ENCODE measurements around the gene BIRC6. TPM values are rescaled to one million over a fixed set of nuclear protein-coding genes. Genes with fewer than 3 reads are reported as not detected.
"Not testable (repeated sequence)": the region's sequence is repeated elsewhere in the genome, so short reads cannot be mapped to it uniquely, and the experiment has no call there.

The BIRC6 gene, protein sequence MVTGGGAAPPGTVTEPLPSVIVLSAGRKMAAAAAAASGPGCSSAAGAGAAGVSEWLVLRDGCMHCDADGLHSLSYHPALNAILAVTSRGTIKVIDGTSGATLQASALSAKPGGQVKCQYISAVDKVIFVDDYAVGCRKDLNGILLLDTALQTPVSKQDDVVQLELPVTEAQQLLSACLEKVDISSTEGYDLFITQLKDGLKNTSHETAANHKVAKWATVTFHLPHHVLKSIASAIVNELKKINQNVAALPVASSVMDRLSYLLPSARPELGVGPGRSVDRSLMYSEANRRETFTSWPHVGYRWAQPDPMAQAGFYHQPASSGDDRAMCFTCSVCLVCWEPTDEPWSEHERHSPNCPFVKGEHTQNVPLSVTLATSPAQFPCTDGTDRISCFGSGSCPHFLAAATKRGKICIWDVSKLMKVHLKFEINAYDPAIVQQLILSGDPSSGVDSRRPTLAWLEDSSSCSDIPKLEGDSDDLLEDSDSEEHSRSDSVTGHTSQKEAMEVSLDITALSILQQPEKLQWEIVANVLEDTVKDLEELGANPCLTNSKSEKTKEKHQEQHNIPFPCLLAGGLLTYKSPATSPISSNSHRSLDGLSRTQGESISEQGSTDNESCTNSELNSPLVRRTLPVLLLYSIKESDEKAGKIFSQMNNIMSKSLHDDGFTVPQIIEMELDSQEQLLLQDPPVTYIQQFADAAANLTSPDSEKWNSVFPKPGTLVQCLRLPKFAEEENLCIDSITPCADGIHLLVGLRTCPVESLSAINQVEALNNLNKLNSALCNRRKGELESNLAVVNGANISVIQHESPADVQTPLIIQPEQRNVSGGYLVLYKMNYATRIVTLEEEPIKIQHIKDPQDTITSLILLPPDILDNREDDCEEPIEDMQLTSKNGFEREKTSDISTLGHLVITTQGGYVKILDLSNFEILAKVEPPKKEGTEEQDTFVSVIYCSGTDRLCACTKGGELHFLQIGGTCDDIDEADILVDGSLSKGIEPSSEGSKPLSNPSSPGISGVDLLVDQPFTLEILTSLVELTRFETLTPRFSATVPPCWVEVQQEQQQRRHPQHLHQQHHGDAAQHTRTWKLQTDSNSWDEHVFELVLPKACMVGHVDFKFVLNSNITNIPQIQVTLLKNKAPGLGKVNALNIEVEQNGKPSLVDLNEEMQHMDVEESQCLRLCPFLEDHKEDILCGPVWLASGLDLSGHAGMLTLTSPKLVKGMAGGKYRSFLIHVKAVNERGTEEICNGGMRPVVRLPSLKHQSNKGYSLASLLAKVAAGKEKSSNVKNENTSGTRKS (N-terminal part only)
- total RNA-seq: 100 to 1,000 TPM in 1 of 2 experiments, 10 to 100 TPM in 1; 95.0 to 103 TPM

DNA sequence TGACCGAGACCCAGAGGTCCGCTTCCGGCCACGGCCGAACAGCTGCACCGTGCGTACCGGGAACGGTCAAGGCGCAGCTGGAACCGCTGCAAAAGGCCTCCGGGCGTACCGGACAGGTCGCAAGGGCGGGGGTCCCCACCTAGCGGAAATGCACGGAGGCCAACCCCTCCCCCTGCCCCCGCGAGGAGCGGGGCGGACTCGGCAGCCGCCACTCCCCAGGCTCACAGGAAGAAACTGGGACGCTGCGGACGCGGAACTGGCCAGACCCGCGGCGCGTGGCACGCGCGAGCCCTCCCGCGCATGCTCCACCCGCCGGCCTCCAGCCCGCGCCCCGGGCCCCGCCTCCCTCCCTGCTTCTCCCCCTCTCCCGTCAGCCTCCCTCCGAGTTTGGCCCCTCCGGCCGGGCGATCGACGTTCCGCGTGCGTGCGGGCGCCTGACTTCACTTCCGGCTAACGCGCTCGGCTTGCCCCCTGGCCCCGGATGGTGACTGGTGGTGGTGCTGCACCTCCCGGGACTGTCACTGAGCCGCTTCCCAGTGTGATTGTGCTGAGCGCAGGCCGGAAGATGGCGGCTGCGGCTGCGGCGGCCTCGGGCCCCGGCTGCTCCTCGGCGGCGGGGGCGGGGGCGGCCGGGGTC lies at the start of gene BIRC6:
TSS of gene BIRC6 (plus strand) at position 343 of the 637 bp plus-strand sequence. CDS start at position 482, 139 bp downstream.
- Mint-ChIP-seq H3K36me3 (ENCODE audit: low read depth) (peaks cover 30% of the 10 kb centered on the region), H3K4me3 (peak within 1 kb of the TSS; percentile 88), H3K4me1 (peaks cover 37% of the 10 kb centered on the region), H3K27ac (peak within 1 kb of the TSS; percentile 93), H3K27me3 (no peaks in the 10 kb centered on the region), H3K9me3 (no peaks in the 10 kb centered on the region)
- ChIA-PET POLR2A (interaction anchor here (0.7 to 2.3 kb wide), 9 partner anchors 15 to 319 kb away, joined by 3 to 13 read pairs (median 3); partner anchors contain the start of genes SLC30A6 and YIPF4), CTCF (no interaction called here)
- peak; percentile 96 for DNase-seq

DNA sequence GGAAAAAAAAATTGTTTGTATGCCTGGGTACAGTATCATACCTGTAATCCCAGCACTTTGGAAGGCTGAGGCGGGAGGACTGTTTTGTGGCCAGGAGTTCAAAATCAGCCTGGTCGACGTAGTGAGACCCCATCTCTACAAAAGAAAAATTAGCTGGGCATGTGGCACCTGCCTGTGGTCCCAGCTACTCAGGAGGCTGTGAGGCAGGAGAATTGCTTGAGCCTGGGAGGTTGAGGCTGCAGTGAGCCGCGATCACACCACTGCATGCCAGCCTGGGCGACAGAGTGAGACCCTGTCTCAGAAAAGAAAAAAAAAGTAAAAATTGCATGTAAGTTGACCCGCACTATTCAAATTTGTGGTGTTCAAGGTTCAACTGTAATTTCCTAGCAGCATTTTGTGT lies 46.2 kb upstream of the BIRC6 start:
- Mint-ChIP-seq H3K4me3 (no peak overlapping the region), H3K27me3 (no peaks in the 10 kb centered on the region), H3K36me3 (ENCODE audit: low read depth) (peaks cover 8% of the 10 kb centered on the region), H3K9me3 (no peaks in the 10 kb centered on the region), H3K27ac (no peak overlapping the region), H3K4me1 (no peaks in the 10 kb centered on the region)
- ChIA-PET POLR2A (no interaction called here), CTCF (no interaction called here)
- DNase-seq: no peak

DNA sequence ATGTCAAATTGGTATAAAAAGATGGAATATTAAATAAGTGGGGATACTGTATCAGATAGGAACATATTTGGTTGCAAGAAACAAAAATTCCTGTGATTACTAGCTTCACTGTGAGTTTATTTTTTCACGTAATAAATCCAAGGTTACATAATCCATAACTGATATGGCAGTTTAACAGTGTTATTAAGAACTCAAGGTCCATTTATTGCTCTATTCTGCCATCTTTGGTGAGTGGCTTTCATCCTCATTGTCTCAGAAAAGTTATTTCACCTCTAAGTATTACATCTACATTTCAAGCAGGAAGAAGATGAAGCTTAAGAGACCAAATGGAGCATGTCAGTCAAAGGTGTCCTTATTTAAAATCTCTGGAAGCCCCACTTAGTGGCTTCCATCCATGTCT lies 41.9 kb upstream of the BIRC6 start:
- Mint-ChIP-seq H3K27me3 (no peaks in the 10 kb centered on the region), H3K9me3 (no peaks in the 10 kb centered on the region), H3K27ac (no peak overlapping the region), H3K4me1 (no peaks in the 10 kb centered on the region), H3K36me3 (ENCODE audit: low read depth) (no peaks in the 10 kb centered on the region), H3K4me3 (no peak overlapping the region)
- no peak for DNase-seq
- POLR2A ChIA-PET: interaction anchor here (1.4 to 1.8 kb wide), 2 partner anchors 9 to 149 kb away, joined by 3 to 4 read pairs; partner anchors contain the start of gene SLC30A6
- CTCF ChIA-PET: no interaction called here

DNA sequence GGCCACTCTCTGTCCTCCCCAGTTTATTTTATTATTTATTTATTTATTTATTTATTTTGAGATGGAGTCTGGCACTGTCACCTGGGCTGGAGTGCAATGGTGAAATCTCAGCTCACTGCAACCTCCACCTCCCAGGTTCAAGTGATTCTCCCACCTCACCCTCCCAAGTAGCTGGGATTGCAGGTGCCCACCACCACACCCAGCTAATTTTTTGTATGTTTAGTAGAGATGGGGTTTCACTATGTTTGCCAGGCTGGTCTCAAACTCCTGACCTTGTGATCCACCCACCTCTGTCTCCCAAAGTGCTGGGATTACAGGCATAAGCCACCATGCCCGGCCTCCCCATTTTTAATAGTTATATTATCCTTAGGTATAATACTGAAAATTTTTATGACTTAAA lies 28.1 kb upstream of the BIRC6 start:
- POLR2A ChIA-PET; H3K27ac Mint-ChIP-seq; H3K36me3 Mint-ChIP-seq (ENCODE audit: low read depth); H3K9me3 Mint-ChIP-seq; H3K27me3 Mint-ChIP-seq; H3K4me1 Mint-ChIP-seq; H3K4me3 Mint-ChIP-seq; CTCF ChIA-PET; DNase-seq: not testable (repeated sequence)

DNA sequence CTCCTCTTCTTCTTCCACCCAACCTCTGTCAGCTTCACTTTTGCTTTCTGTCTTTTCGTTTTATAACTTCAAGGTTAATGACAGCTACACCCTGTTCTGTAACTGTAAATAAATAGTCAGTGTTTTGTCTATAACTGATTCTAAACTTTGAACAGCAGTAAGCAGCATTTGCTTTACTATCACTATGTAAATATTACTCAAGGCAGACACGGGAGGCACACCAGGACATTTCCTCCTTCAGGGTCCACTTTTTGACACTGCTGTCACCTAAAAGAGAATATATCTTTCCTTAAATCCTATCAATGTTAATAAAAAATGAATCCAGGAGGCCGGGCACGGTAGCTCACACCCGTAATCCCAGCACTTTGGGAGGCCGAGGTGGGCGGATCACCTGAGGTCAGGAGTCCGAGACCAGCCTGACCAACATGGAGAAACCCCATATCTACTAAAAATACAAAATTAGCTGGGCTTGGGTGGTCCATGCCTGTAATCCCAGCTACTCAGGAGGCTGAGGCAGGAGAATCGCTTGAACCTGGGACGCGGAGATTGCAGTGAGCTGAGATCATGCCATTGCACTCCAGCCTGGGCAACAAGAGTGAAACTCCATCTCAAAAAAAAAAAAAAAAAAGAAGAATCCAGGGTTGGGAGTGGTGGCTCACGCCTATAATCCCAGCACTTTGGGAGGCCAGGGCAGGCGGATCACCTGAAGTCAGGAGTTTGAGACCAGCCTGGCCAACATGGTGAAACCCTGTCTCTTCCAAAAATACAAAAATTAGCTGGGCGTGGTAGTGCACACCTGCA lies 27.4 kb upstream of the BIRC6 start:
- CTCF ChIA-PET: not testable (repeated sequence)

DNA sequence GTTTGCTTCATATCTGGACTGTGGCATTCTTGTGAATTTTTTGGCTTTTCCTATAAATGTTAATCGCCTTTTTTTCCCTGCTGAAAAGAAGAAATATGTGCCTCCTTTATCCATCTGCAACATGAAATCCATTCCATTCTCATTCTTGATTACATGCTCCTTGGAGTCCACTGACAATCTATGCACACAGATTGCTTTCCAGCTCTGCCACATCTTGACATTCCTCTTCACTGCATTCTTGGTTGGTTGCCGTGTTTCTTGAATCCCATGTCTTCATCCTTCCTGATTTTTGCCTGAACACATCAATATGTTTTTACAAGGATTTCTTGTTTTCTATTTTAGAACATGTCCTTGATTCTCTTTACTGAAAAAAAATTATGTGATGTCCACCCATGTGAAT lies 26.7 kb upstream of the BIRC6 start:
- Mint-ChIP-seq H3K36me3 (ENCODE audit: low read depth) (no peaks in the 10 kb centered on the region), H3K4me3 (no peak overlapping the region), H3K27me3 (no peaks in the 10 kb centered on the region), H3K9me3 (no peaks in the 10 kb centered on the region), H3K27ac (no peak overlapping the region), H3K4me1 (no peaks in the 10 kb centered on the region)
- POLR2A ChIA-PET: no interaction called here
- no peak for DNase-seq
- CTCF ChIA-PET: no interaction called here

More for the DNA sequence above, 27.4 kb upstream of the BIRC6 start:
- H3K36me3 Mint-ChIP-seq (ENCODE audit: low read depth); DNase-seq; H3K4me3 Mint-ChIP-seq; H3K4me1 Mint-ChIP-seq; H3K27ac Mint-ChIP-seq; POLR2A ChIA-PET; H3K27me3 Mint-ChIP-seq; H3K9me3 Mint-ChIP-seq: not testable (repeated sequence)

DNA sequence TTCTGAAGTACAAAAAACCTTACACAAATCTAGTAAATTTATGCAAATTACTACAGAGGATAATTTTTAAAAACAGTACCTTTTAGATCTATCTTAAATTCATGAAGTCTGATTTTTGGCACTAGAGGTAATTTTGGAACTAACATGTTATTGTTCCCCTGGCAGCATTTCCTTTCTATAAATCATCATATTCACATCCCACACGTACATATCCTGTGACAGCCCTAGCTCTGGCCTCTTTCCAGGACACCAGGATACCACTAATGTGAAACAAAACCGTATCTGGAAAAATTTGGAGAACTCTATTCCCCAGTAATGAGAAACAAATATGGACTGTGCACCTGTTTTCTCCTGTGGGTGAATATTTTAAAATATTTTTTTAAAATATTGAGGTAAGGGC lies 14.0 kb upstream of the BIRC6 start:
- CTCF ChIA-PET: no interaction called here
- no peaks in the 10 kb centered on the region for H3K4me1 Mint-ChIP-seq

DNA sequence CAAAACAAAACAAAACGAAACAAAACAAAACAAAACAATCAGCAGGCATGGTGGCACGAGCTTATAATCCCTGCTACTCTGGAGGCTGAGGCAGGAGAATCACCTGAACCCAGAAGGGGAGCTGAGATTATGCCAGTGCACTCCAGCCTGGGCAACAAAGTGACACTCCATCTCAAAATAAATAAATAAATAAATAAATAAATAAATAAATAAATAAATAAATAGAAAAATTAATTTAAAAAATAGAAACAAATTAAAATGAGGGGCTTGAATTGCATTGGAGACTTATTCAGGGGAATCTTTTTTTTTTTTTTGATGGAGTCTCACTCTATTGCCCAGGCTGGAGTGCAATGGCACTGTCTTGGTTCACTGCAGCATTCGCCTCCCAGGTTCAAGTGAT lies 6.0 kb upstream of the BIRC6 start:
- H3K36me3 Mint-ChIP-seq (ENCODE audit: low read depth); H3K4me3 Mint-ChIP-seq; CTCF ChIA-PET; H3K9me3 Mint-ChIP-seq; H3K27ac Mint-ChIP-seq; DNase-seq; H3K4me1 Mint-ChIP-seq; POLR2A ChIA-PET; H3K27me3 Mint-ChIP-seq: not testable (repeated sequence)

More for the DNA sequence above, 14.0 kb upstream of the BIRC6 start:
- POLR2A ChIA-PET: no interaction called here
- H3K9me3 Mint-ChIP-seq: no peaks in the 10 kb centered on the region
- no peak for DNase-seq
- H3K36me3 Mint-ChIP-seq (ENCODE audit: low read depth): no peaks in the 10 kb centered on the region
- no peak overlapping the region for H3K27ac Mint-ChIP-seq
- no peak overlapping the region for H3K4me3 Mint-ChIP-seq
- H3K27me3 Mint-ChIP-seq: no peaks in the 10 kb centered on the region

DNA sequence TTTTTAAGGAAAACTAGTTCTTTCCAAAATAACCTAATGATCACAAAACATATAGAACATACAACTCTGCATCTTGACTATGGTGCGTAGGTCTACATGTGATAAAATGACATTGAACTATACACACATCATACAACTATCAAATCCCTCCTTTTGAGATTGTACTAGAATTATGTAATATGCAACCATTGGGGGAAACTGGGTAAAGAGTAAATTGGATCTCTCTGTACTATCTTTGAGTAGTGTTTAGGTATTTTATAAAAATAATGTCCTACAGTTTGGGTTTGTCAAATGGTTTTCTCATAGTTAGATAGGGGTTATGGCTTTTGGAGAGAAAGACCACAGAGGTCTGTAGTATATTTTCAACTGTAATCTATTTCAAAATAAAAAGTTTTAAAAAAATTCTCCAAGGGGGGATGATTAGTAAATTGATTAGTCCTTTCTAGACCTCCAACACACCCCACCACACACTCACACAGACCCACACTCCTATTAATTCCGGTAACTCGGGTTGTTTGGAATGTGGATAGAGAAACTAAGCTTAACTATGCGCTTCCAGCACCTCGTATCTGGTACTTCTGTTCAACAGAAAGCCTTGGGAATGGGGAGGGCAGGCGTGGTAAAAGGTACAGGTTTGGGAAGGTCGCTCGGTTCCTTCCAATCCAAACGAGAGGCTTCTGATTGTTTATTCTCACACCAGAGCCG lies 695 bp upstream of the BIRC6 start:
- Mint-ChIP-seq H3K36me3 (ENCODE audit: low read depth) (peaks cover 24% of the 10 kb centered on the region), H3K4me1 (peaks cover 30% of the 10 kb centered on the region), H3K27ac (peak overlapping the region; percentile 86), H3K9me3 (no peaks in the 10 kb centered on the region), H3K27me3 (no peaks in the 10 kb centered on the region), H3K4me3 (peak overlapping the region; percentile 88)
- no peak for DNase-seq
- ChIA-PET POLR2A (interaction anchor here (0.7 to 2.3 kb wide), 5 partner anchors 14 to 294 kb away, joined by 3 to 13 read pairs (median 3); partner anchors contain the start of gene SLC30A6), CTCF (no interaction called here)

DNA sequence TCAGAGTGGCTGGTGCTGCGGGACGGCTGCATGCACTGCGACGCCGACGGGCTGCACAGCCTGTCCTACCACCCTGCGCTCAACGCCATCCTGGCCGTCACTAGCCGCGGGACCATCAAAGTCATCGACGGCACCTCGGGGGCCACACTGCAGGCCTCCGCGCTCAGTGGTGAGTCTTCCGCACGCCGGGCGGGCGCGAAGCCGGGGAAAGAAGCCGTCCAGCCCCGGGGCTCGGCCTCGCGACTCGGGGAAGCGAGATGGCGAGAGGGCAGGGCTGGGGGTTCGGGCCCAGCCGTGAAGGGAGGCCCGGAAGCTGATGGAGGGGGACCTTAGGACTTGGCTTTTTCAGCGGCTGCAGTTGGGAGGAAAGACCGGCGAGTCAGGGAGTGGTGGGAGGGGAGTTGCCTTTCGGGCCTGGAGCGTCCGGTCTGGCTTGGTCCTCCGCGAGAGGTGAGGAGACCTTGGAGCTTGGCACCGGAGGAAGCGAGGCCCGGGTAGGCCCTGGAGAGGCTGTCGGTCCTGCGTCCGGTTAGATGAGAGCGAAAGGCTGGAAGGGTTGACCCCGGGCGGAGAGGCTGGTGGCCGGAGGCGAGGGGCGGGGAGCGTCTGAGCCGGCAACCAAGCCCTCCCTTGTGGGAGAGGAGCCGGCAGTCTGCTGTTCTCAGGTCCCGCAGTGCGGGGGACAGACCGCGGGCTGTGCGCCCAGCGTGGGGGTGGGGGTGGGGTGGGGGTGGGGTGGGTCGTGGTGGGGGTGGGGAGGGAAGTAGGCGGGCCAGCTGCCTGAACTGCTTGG lies 691 bp downstream of the BIRC6 start:
- peaks cover 41% of the 10 kb centered on the region for H3K4me1 Mint-ChIP-seq
- no peaks in the 10 kb centered on the region for H3K27me3 Mint-ChIP-seq
- peak; percentile 51 for DNase-seq
- H3K9me3 Mint-ChIP-seq: no peaks in the 10 kb centered on the region
- peak overlapping the region; percentile 88 for H3K4me3 Mint-ChIP-seq
- H3K27ac Mint-ChIP-seq: peak overlapping the region; percentile 93
- POLR2A ChIA-PET: interaction anchor here (1.0 to 2.3 kb wide), 7 partner anchors 19 to 320 kb away, joined by 3 to 13 read pairs (median 3); partner anchors contain the start of genes SLC30A6, SPAST and YIPF4
- CTCF ChIA-PET: no interaction called here
- H3K36me3 Mint-ChIP-seq (ENCODE audit: low read depth): peaks cover 34% of the 10 kb centered on the region

DNA sequence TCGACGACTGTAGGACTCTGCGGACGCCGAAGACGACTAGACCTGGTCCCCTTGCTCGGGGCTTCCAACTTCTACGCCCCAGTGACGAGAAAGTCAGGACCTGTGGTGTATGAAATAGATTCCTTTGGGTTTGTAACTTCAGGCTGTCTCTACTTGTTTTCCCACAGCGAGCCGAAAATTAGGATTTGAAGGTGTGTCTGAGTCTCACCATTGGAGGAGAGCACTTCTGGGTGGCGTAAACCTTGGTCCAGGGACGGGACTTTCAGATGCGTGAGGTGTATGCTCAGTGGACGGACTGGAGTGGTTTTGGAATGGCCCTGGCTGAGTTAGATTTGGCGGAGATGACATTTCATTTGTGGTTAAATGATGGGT lies 1.3 kb downstream of the BIRC6 start:
- peaks cover 34% of the 10 kb centered on the region for H3K36me3 Mint-ChIP-seq (ENCODE audit: low read depth)
- CTCF ChIA-PET: no interaction called here
- DNase-seq: peak; percentile 24
- POLR2A ChIA-PET: interaction anchor here (1.0 to 2.3 kb wide), 7 partner anchors 19 to 321 kb away, joined by 3 to 13 read pairs (median 3); partner anchors contain the start of genes SLC30A6, SPAST and YIPF4
- H3K4me3 Mint-ChIP-seq: peak overlapping the region; percentile 88
- H3K27me3 Mint-ChIP-seq: no peaks in the 10 kb centered on the region
- H3K4me1 Mint-ChIP-seq: peaks cover 41% of the 10 kb centered on the region
- H3K27ac Mint-ChIP-seq: peak overlapping the region; percentile 78
- no peaks in the 10 kb centered on the region for H3K9me3 Mint-ChIP-seq

Measured in activated CD4-positive, alpha-beta memory T cell treated with anti-CD3 and anti-CD28 coated beads, Interleukin-2, amount 10 ng/mL, durations not matched to agents 7 days and 5 days (primary cell).